Osteocyte (in vitro differentiated cells): ENCODE results near the gene TOPORS. TPM values are rescaled to one million over a fixed set of nuclear protein-coding genes. Genes with fewer than 3 reads are reported as not detected.

Experiments
- DNase-seq: peaks from one replicate; pipeline ENCODE4 v3.0.0; 2021; ENCODE audit warnings: mixed read lengths; ENCODE audit not compliant: unreplicated experiment; ENCODE audit errors: extremely low spot score
- H3K27ac Mint-ChIP-seq: one replicate; pipeline ENCODE4 v1.8.0; 2021; ENCODE audit warnings: mild to moderate bottlenecking, mixed read lengths; ENCODE audit not compliant: unreplicated experiment
- H3K27me3 Mint-ChIP-seq: one replicate; pipeline ENCODE4 v1.8.0; 2021; ENCODE audit warnings: mixed read lengths; ENCODE audit not compliant: unreplicated experiment
- H3K36me3 Mint-ChIP-seq: one replicate; pipeline ENCODE4 v1.8.0; 2021; ENCODE audit warnings: mixed read lengths; ENCODE audit not compliant: unreplicated experiment
- H3K4me1 Mint-ChIP-seq: one replicate; pipeline ENCODE4 v1.8.0; 2021; ENCODE audit warnings: mixed read lengths; ENCODE audit not compliant: unreplicated experiment
- H3K4me3 Mint-ChIP-seq: one replicate; pipeline ENCODE4 v1.8.0; 2021; ENCODE audit warnings: mild to moderate bottlenecking, moderate library complexity, mixed read lengths; ENCODE audit not compliant: unreplicated experiment
- H3K9me3 Mint-ChIP-seq: one replicate; pipeline ENCODE4 v1.8.0; 2021; ENCODE audit warnings: mixed read lengths; ENCODE audit not compliant: unreplicated experiment
- total RNA-seq: library from RNA; stranded (reverse); gene quantifications from 2 replicates; pipeline ENCODE4 v1.2.1, GENCODE V29; 2021
- TF ChIP-seq, protein P1 (sequence below): fragments of 200-600 bp; sonication (generic); IDR thresholded peaks from 2 replicates; pipeline ENCODE4 v1.5.0; 2021; ENCODE audit warnings: antibody characterized with exemption, mild to moderate bottlenecking, moderate library complexity

TOPORS gene
- total RNA-seq, 1 donor from 2014 or later = 18.4 TPM

DNA sequence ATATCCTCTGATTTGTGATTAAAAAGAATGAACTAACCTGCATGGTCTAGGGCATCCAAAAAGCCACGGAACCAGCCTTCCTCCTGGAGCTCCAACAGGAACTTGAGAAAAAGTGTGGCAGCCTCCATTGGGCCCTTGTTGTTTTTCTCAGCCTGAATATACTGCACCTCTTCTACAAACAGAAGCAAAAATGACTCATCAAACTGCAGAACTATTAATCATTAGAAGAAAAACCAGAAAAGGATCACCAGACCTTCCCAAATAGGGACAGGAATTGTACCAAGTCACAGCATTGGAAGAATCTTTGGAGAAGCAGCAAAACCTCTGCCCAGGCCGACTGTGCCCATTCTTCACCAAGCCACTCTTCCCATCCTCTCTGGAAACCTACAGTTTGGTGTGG lies 51.6 kb downstream of the TOPORS start:
- TF ChIP-seq, protein P1, sequence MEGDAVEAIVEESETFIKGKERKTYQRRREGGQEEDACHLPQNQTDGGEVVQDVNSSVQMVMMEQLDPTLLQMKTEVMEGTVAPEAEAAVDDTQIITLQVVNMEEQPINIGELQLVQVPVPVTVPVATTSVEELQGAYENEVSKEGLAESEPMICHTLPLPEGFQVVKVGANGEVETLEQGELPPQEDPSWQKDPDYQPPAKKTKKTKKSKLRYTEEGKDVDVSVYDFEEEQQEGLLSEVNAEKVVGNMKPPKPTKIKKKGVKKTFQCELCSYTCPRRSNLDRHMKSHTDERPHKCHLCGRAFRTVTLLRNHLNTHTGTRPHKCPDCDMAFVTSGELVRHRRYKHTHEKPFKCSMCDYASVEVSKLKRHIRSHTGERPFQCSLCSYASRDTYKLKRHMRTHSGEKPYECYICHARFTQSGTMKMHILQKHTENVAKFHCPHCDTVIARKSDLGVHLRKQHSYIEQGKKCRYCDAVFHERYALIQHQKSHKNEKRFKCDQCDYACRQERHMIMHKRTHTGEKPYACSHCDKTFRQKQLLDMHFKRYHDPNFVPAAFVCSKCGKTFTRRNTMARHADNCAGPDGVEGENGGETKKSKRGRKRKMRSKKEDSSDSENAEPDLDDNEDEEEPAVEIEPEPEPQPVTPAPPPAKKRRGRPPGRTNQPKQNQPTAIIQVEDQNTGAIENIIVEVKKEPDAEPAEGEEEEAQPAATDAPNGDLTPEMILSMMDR = no peak
- no peak for DNase-seq
- Mint-ChIP-seq H3K27me3 (no peaks in the 10 kb centered on the region), H3K9me3 (peaks cover 8% of the 10 kb centered on the region), H3K27ac (peak overlapping the region; percentile 15), H3K36me3 (peaks cover 28% of the 10 kb centered on the region), H3K4me1 (peaks cover 5% of the 10 kb centered on the region), H3K4me3 (no peak overlapping the region)

DNA sequence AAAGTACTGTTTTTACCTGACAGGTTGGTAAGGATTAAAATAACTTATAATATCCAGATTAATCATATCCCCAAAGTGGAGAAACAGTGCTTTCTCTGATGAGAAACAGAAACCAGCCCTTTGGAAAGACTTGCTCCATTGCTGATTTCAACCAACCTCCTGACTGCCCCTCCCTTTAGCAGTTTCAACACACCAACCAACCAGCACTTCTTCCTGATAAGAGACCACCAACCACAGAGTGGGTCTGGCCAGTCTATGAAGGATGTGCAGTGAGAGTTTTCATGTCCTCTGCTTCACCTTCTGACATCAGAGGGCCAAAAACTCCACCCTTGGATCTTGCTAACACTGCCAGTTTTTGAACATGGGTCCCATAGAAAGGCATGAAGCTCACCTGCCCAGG lies 54.5 kb downstream of the TOPORS start:
- DNase-seq = no peak
- H3K4me3 Mint-ChIP-seq = no peak overlapping the region
- H3K9me3 Mint-ChIP-seq = peaks cover 8% of the 10 kb centered on the region
- no peaks in the 10 kb centered on the region for H3K27me3 Mint-ChIP-seq
- H3K4me1 Mint-ChIP-seq = peaks cover 5% of the 10 kb centered on the region
- no peak overlapping the region for H3K27ac Mint-ChIP-seq
- peaks cover 36% of the 10 kb centered on the region for H3K36me3 Mint-ChIP-seq
- TF ChIP-seq, protein P1 = no peak

DNA sequence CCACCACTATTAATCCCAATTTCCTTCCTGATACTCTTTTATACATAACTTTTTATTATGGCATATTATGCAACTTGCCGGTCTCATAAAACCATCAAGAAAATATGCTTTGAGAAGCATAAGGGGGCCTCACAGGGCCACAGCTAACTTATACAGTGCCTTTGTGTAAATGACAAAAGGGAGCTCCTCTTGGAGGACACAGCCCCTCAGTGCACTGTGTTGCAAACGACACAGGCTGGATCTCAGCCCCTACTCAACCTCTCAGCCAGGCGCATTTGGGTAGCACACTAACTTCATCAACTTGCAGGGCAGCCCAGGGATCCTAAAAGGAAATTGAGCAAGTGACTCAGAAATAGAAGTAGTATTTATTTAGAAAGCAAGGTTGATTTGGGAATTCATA lies 61.8 kb downstream of the TOPORS start:
- TF ChIP-seq, protein P1 = no peak
- Mint-ChIP-seq H3K36me3 (peaks cover 42% of the 10 kb centered on the region), H3K27ac (no peak overlapping the region), H3K4me3 (no peak overlapping the region), H3K4me1 (peaks cover 3% of the 10 kb centered on the region), H3K27me3 (no peaks in the 10 kb centered on the region), H3K9me3 (no peaks in the 10 kb centered on the region)
- DNase-seq = no peak

Other genes with a start within 250 kb of the TOPORS start
- 41.0 and 42.0 TPM in 2 replicates for gene ACO1, start 167.9 kb downstream of the TOPORS start, total RNA-seq
- 8.7 and 9.8 TPM in 2 replicates for gene RIGI, start 26.4 kb downstream of the TOPORS start, total RNA-seq
- gene SMIM27, start 259 bp downstream of the TOPORS start, total RNA-seq = 13.4 and 14.6 TPM in 2 replicates
- 47.6 and 49.8 TPM in 2 replicates for gene NDUFB6, start 20.6 kb upstream of the TOPORS start, total RNA-seq
- not detected in 2 replicates for gene TAF1L, start 83.1 kb upstream of the TOPORS start, total RNA-seq
- not detected in 2 replicates for gene TMEM215, start 231.0 kb upstream of the TOPORS start, total RNA-seq